Osteocyte (in vitro differentiated cells): ENCODE measurements around the gene ZNF264. TPM values are rescaled to one million over a fixed set of nuclear protein-coding genes. Genes with fewer than 3 reads are reported as not detected.
"Not testable (repeated sequence)": the region's sequence is repeated elsewhere in the genome, so short reads cannot be mapped to it uniquely, and the experiment has no call there.

Experiments
- DNase-seq: peaks from one replicate; pipeline ENCODE4 v3.0.0; 2021; ENCODE audit warnings: mixed read lengths; ENCODE audit not compliant: unreplicated experiment; ENCODE audit errors: extremely low spot score
- H3K27ac Mint-ChIP-seq: one replicate; pipeline ENCODE4 v1.8.0; 2021; ENCODE audit warnings: mild to moderate bottlenecking, mixed read lengths; ENCODE audit not compliant: unreplicated experiment
- H3K27me3 Mint-ChIP-seq: one replicate; pipeline ENCODE4 v1.8.0; 2021; ENCODE audit warnings: mixed read lengths; ENCODE audit not compliant: unreplicated experiment
- H3K36me3 Mint-ChIP-seq: one replicate; pipeline ENCODE4 v1.8.0; 2021; ENCODE audit warnings: mixed read lengths; ENCODE audit not compliant: unreplicated experiment
- H3K4me1 Mint-ChIP-seq: one replicate; pipeline ENCODE4 v1.8.0; 2021; ENCODE audit warnings: mixed read lengths; ENCODE audit not compliant: unreplicated experiment
- H3K4me3 Mint-ChIP-seq: one replicate; pipeline ENCODE4 v1.8.0; 2021; ENCODE audit warnings: mild to moderate bottlenecking, moderate library complexity, mixed read lengths; ENCODE audit not compliant: unreplicated experiment
- H3K9me3 Mint-ChIP-seq: one replicate; pipeline ENCODE4 v1.8.0; 2021; ENCODE audit warnings: mixed read lengths; ENCODE audit not compliant: unreplicated experiment
- CTCF ChIP-seq: fragments of 200-600 bp; sonication (generic); IDR thresholded peaks from 2 replicates; pipeline ENCODE4 v1.5.0; 2021; ENCODE audit warnings: antibody characterized with exemption, mild to moderate bottlenecking, moderate library complexity
- total RNA-seq: library from RNA; stranded (reverse); gene quantifications from 2 replicates; pipeline ENCODE4 v1.2.1, GENCODE V29; 2021

Gene ZNF264
- total RNA-seq, 1 donor from 2014 or later, result 34.2 TPM

DNA sequence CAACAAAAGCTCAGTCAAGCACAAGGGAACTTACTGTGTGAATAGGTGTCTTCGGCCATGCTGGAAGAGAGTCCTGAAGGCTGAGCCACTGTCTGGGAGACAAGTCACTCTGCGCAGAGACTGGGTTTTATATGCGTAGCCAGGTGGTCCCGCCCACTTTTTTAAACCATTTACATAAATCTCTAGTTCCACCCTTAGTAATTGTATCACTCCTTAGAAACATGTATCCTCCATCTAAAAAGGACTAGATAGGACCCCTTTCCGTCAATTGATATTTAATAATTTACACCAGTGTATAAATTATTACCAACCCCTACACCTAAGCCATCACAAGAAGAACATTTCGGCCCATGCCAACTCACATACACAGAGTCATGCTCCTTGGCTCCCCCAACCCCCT, 23.9 kb upstream of the ZNF264 start, which contains the start of gene DUXA:
Gene DUXA (minus strand): TSS at position 101 of the 400 bp plus-strand sequence. CDS start 42 bp downstream, at position 59.
- peaks cover 8% of the 10 kb centered on the region for H3K4me1 Mint-ChIP-seq
- no peaks in the 10 kb centered on the region for H3K27me3 Mint-ChIP-seq
- TF ChIP-seq CTCF, result no peak
- peaks cover 2% of the 10 kb centered on the region for H3K36me3 Mint-ChIP-seq
- no peak for DNase-seq
- H3K9me3 Mint-ChIP-seq, result peaks cover 13% of the 10 kb centered on the region
- no peak within 1 kb of the TSS for H3K27ac Mint-ChIP-seq
- no peak within 1 kb of the TSS for H3K4me3 Mint-ChIP-seq

GRCh38 chr19:57171551-57172081, 19.7 kb upstream of the ZNF264 start:
- H3K9me3 Mint-ChIP-seq, result peaks cover 15% of the 10 kb centered on the region
- peaks cover 2% of the 10 kb centered on the region for H3K36me3 Mint-ChIP-seq
- H3K27ac Mint-ChIP-seq, result no peak overlapping the region
- DNase-seq, result no peak
- peaks cover 3% of the 10 kb centered on the region for H3K27me3 Mint-ChIP-seq
- TF ChIP-seq CTCF, result no peak
- peaks cover 18% of the 10 kb centered on the region for H3K4me1 Mint-ChIP-seq
- H3K4me3 Mint-ChIP-seq, result peak overlapping the region; percentile 75

DNA sequence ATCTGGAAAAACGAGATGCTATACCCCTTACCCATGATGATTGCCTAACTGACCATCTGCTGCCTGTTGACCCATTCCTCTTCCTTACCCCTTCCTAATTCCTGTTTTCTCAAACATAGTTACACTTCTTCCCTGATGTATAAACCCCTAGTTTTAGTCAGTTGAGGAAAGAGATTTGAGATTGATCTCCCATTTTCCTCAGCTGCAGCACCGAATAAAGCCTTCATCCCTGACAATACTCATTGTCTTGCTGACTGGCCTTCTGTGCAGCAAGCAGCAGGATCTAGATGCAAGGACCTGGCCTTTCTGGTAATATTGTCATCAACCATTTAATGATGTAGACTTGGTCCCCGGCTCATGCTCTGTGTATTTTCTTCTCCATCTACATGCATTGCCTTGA, 999 bp upstream of the ZNF264 start:
- no peak for TF ChIP-seq CTCF
- no peak for DNase-seq
- no peaks in the 10 kb centered on the region for H3K27me3 Mint-ChIP-seq
- H3K4me1 Mint-ChIP-seq, result peaks cover 23% of the 10 kb centered on the region
- H3K9me3 Mint-ChIP-seq, result peaks cover 20% of the 10 kb centered on the region
- H3K36me3 Mint-ChIP-seq, result peaks cover 26% of the 10 kb centered on the region
- H3K4me3 Mint-ChIP-seq, result peak overlapping the region; percentile 85
- peak overlapping the region; percentile 95 for H3K27ac Mint-ChIP-seq

GRCh38 chr19:57192077-57192420, 749 bp downstream of the ZNF264 start:
- no peak for TF ChIP-seq CTCF
- H3K27ac Mint-ChIP-seq, result peak overlapping the region; percentile 83
- H3K9me3 Mint-ChIP-seq, result peaks cover 24% of the 10 kb centered on the region
- H3K4me1 Mint-ChIP-seq, result peaks cover 23% of the 10 kb centered on the region
- H3K4me3 Mint-ChIP-seq, result peak overlapping the region; percentile 91
- no peaks in the 10 kb centered on the region for H3K27me3 Mint-ChIP-seq
- no peak for DNase-seq
- peaks cover 41% of the 10 kb centered on the region for H3K36me3 Mint-ChIP-seq

DNA sequence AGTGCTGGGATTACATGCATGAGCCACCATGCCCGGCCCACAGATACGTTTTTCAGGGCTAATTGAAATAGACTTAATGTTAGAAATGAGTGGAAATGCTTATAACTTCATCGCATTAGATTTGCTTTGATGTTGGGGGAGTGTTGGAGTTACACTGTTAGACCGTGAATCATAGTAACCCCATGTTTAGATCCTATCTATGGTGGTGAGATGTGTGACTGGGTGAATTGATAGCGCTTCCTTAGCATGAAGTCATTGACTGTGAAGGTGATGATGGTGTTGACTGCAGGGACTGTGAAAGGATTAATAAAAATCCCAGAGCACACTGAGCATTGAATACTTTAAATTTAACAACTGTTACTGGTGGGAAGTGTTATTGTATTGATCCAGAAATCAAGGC, 1.7 kb downstream of the ZNF264 start:
- H3K4me3 Mint-ChIP-seq, result peak overlapping the region; percentile 91
- no peak for TF ChIP-seq CTCF
- H3K27ac Mint-ChIP-seq, result no peak overlapping the region
- H3K36me3 Mint-ChIP-seq, result peaks cover 48% of the 10 kb centered on the region
- H3K4me1 Mint-ChIP-seq, result peaks cover 23% of the 10 kb centered on the region
- DNase-seq, result no peak
- no peaks in the 10 kb centered on the region for H3K27me3 Mint-ChIP-seq
- H3K9me3 Mint-ChIP-seq, result peaks cover 20% of the 10 kb centered on the region

DNA sequence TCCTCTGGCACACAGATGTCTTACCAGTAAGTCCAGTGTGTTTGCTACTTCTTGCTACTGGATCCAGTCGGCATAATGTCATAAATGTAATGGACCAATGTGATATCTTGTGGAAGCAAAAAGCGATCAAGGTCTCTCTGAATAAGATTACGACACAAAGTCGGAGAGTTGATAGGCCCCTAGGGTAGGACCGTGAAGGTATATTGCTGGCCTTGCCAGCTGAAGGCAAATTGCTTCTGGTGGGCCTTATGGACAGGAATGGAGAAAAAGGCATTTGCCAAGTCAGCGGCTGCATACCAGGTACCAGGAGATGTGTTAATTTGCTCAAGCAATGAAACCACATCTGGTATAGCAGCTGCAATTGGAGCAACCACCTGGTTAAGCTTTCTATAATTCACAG, 6.6 kb downstream of the ZNF264 start:
- H3K27me3 Mint-ChIP-seq, H3K4me3 Mint-ChIP-seq, DNase-seq, H3K27ac Mint-ChIP-seq: not testable (repeated sequence)
- H3K36me3 Mint-ChIP-seq, result peaks cover 72% of the 10 kb centered on the region
- peaks cover 10% of the 10 kb centered on the region for H3K9me3 Mint-ChIP-seq
- peaks cover 11% of the 10 kb centered on the region for H3K4me1 Mint-ChIP-seq
